ELR (cell line): Measurements from ENCODE around the gene SYT8.

ENCODE experiments used
- DNase-seq: peaks from one replicate; pipeline ENCODE4 v3.0.0-alpha.2; 2015; ENCODE audit warnings: low read depth

Gene SYT8

DNA sequence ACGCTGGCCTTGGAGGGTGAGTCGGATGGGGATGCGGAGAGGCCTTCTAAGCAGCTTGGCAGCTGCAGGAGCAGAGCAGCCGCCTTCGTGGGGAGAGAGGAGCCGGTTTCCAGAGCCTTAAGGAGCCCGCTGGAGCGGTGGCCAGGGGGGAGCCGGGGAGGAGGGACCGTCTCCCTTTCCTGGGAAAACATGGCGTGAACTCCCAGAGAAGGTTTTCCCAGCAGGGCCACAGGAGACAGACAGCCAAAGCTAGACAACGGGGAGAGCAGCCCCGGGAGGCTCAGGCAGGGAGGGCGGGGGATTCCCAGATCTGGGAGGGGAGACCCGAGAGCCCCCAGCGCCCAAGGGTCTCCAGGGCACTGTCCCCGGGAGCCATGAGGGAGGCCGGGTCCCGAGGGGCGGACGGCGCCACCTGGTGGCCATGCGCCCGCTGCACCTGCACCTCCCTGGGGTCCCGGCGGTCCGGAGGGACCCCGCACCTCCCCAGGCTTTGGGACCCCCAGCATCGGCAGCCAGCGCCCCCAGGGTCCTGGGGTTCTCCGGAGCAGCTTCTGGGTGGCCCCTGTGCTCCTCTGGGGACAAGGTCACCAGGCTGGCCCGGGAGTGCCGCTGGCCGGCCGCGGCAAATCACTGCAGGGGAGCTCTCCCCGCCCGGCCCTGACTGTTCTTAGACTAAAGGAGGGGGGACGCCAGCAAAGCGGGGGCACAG lies 2.4 kb upstream of the SYT8 start:
- DNase-seq = peak; percentile 32

DNA sequence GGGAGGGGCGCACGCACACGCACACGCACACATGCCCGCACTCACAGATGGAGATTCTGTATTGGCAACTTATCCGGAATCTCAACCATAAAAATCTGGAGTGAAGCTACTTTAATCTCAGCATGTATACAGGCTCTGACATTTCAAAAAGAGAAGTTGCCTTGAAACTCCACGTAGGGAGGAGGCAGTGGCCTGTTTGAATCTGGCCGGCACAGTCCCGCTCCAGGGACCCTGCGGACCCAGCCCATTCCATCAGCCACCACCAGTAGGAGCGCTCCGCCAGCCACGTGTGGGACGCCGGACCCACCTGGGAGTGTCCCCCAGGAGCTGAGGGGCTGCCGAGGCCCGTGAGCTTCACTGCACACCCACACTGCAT lies 1.9 kb upstream of the SYT8 start:
- no peak for DNase-seq

DNA sequence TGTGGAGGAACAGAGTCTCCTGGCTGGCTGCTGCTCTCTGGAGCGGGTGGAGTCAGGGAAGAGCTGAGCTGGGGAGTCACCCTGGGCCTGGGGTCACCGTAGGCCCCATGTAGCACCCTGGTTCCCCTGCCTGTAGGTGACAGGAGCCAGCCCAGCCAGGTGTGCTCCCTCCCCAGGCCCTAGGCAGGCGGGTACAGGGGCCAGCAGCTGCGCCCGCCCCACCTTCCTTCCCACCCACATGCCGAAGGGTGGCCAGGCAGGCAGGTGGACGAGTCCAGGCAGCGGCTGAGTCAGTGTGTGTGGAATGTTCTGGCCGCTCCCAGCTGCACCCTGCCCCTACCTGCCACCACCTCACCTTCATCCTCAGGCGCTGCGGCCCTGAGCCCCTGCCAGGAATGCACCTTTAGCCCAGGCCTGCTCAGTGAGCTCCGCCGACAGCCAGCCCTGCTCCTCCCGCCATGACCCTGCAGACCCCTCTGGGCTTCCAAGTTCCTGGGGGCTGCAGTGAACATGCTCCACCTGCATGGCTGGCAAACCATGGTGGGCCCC lies 654 bp upstream of the SYT8 start:
- DNase-seq = no peak

GRCh38 chr11:1835671-1836010 lies 851 bp downstream of the SYT8 start:
- DNase-seq = no peak

GRCh38 chr11:1836011-1836945 lies 1.5 kb downstream of the SYT8 start:
- no peak for DNase-seq

DNA sequence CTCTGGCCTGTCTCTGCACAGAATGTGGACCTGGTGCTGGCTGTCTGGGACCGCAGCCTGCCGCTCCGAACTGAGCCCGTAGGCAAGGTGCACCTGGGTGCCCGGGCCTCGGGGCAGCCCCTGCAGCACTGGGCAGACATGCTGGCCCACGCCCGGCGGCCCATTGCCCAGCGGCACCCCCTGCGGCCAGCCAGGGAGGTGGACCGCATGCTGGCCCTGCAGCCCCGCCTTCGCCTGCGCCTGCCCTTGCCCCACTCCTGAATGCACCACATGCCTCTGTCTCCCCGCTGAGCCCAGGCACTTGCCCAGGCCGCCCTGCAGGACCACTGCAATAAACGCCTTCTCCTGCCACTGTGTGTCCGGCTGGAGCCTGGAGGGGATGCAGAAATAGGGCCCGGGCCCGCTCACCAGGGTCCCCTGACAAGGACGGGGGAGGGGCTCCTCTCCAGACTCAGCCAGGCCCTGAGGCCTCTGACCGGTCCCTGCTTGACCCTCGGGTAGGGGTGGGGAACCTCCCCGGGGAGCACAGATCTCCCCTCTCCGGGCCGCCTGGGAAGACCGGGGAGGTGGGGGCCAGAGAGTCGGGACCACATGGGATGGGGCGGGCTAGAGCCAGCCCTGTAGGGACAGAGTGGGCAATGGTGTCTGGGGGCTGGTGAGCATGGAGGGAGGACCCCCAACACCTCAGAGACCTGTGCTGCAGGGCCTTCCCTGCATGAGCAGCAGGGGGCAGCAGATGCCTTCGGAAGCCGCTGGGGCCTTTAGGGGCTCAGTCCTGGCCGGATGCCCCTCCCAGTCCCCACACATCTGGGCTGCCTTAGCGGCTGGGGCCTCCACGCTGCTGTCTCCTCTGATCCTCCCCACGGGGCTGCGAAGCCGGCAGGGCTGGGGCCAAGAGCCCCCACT lies 2.6 kb downstream of the SYT8 start:
- peak; percentile 64 for DNase-seq

GRCh38 chr11:1838077-1838425 lies 3.3 kb downstream of the SYT8 start:
- DNase-seq = no peak

DNA sequence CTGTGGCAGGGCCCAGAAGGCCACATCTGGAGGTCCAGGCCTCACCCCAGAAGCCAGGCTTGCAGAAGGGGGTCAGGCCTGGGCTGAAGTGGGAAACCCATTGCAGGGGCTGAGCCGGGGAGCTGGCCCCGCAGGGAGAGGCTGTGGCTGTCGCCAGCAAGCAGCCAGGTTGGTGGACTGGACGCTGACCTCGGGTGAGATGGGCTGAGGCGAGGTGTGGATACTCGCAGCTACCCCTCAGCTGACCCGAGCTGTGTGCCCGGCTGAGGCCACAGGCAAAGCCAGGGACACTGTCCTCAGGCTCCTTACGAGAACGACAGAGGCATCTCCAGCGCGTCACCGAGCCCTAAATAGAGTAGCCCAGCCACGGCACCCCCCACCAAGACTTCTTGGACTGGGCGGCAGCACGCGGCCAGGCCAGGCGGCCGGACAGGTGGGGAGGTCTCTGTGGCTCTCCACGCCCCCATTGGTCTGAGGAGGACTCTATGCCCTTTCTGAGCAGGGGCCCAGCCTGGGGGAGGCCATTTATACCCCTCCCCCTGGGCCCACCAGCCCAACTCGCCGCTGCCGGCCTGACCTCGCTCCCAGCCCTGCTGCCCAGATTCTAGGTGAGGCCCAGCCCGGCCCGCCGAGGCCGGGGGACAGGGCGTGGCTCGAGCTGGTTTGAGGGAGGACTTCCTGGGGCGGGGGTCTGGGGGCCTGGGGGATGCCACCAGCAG lies 3.8 kb downstream of the SYT8 start, which contains the start of gene TNNI2:
Gene TNNI2, plus strand, starts transcription at position 556 of the 719 bp plus-strand sequence. CDS start 716 bp downstream, outside the sequence.
- no peak for DNase-seq

GRCh38 chr11:1839204-1839923 lies 4.6 kb downstream of the SYT8 start:
- DNase-seq = no peak

GRCh38 chr11:1839924-1840779 lies 5.4 kb downstream of the SYT8 start:
- DNase-seq = no peak

DNA sequence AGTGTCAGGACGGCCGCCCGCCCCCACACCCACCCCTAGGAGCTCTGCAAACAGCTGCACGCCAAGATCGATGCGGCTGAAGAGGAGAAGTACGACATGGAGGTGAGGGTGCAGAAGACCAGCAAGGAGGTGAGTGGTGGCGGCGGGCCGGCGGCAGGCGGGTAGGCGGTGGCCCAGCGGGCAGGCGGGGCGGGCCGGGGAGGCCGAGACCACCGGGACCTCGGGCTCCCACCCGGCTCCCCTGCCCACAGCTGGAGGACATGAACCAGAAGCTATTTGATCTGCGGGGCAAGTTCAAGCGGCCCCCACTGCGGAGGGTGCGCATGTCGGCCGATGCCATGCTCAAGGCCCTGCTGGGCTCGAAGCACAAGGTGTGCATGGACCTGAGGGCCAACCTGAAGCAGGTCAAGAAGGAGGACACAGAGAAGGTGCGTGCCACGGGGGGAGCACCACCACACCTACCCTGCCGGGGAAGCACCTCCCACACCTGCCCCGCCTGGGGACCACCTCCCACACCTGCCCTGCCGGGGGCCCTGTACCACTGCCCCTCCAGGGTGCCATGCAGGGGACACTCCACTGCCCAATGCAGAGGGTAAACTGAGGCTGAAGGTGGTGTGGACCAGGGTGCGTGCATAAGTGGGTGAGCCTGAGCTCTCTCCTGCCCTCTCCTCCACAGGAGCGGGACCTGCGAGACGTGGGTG lies 6.1 kb downstream of the SYT8 start:
- no peak for DNase-seq

GRCh38 chr11:1841511-1842148 lies 6.8 kb downstream of the SYT8 start:
- no peak for DNase-seq

- DNase-seq = no peak
These were observed 7.6 kb downstream of the SYT8 start for GRCh38 chr11:1842149-1843097.

- no peak for DNase-seq
These were observed 8.3 kb downstream of the SYT8 start for GRCh38 chr11:1843098-1843473.

GRCh38 chr11:1843796-1844195 lies 9.0 kb downstream of the SYT8 start:
- no peak for DNase-seq

DNA sequence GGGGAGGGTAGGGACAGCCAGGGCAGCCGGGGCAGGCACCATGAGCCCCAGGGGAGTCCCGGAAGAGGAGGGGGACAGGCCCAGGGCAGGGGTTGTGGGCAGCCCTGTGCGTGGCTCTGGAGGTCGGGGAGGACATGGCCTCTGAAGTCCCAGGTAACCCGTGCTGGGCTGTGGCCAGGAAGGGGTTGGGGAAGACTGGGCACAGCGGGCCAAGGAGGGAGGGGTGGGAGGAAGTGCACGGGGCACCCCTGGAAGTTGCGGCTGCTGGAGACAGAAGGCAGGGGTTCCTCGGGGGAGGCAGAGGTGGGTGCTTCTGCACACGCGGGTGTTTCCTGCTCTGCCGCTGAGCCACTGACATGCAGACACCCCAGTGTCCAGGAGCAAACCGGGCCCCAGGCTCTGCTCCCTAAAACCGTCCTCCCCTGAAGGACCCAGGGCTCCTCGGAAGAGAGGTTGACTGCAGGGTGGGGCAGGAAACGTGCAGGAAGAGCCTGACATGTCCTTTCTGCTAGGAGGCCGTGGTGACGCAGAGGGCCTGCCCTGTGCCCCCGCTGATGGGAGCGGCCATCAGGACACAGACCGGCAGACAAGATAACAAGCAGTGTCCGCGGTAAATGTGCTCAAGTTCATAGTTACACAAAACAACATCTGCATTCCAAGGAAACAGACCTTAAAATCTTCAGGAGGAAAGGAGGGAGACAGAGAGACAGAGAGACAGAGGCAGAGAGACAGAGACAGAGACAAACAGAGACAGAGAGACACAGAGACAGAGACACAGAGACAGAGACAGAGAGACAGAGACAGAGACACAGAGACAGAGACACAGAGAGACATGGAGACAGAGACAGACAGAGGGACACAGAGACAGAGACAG lies 9.7 kb downstream of the SYT8 start:
- no peak for DNase-seq

- no peak for DNase-seq
These were observed 10.3 kb downstream of the SYT8 start for GRCh38 chr11:1845095-1845429.
